Measurements from ENCODE around the gene WDR37.

WDR37 gene

GRCh38 chr10:1162481-1163203, 106.5 kb downstream of the WDR37 start:
- no peaks in the 10 kb centered on the region for H3K9me3 Mint-ChIP-seq
- peaks cover 11% of the 10 kb centered on the region for H3K27me3 Mint-ChIP-seq (ENCODE audit: low read depth, poor library complexity)
- H3K4me1 Mint-ChIP-seq = no peaks in the 10 kb centered on the region
- H3K36me3 Mint-ChIP-seq (ENCODE audit: low read depth) = no peaks in the 10 kb centered on the region
- no peak overlapping the region for H3K27ac Mint-ChIP-seq
- DNase-seq = no peak
- TF ChIP-seq, protein P1, sequence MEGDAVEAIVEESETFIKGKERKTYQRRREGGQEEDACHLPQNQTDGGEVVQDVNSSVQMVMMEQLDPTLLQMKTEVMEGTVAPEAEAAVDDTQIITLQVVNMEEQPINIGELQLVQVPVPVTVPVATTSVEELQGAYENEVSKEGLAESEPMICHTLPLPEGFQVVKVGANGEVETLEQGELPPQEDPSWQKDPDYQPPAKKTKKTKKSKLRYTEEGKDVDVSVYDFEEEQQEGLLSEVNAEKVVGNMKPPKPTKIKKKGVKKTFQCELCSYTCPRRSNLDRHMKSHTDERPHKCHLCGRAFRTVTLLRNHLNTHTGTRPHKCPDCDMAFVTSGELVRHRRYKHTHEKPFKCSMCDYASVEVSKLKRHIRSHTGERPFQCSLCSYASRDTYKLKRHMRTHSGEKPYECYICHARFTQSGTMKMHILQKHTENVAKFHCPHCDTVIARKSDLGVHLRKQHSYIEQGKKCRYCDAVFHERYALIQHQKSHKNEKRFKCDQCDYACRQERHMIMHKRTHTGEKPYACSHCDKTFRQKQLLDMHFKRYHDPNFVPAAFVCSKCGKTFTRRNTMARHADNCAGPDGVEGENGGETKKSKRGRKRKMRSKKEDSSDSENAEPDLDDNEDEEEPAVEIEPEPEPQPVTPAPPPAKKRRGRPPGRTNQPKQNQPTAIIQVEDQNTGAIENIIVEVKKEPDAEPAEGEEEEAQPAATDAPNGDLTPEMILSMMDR (IDR thresholded peaks at IDR 0.05) = no peak
- H3K4me3 Mint-ChIP-seq = no peak overlapping the region

- Mint-ChIP-seq H3K27me3 (ENCODE audit: low read depth, poor library complexity) (peaks cover 11% of the 10 kb centered on the region), H3K27ac (no peak overlapping the region), H3K4me1 (no peaks in the 10 kb centered on the region), H3K36me3 (ENCODE audit: low read depth) (no peaks in the 10 kb centered on the region), H3K9me3 (no peaks in the 10 kb centered on the region), H3K4me3 (no peak overlapping the region)
- no peak for DNase-seq
- TF ChIP-seq, protein P1 (IDR thresholded peaks at IDR 0.05) = no peak
Measured at GRCh38 chr10:1163204-1163660, 107.0 kb downstream of the WDR37 start.

DNA sequence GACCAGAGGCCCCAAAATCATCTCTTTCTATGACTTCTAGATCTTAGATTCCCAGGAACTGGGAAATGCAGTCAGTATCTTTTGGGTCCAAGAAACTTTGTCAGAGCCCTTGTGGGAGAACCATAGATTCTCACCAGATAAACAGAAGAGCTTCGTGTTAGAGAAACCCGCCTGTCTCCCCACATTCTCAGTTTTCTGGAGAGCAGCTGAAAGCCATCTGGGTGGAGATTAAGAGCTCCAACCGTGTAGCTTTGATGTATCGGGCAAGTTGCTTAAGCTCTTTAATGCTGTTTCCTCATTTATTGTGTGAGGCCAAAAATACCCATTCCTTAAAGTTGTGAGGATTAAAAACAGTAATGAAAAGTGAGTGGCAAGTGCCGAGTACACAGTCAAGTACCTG, 107.6 kb downstream of the WDR37 start:
- Mint-ChIP-seq H3K4me3 (no peak overlapping the region), H3K27ac (no peak overlapping the region), H3K36me3 (ENCODE audit: low read depth) (no peaks in the 10 kb centered on the region), H3K27me3 (ENCODE audit: low read depth, poor library complexity) (peaks cover 11% of the 10 kb centered on the region), H3K4me1 (no peaks in the 10 kb centered on the region), H3K9me3 (no peaks in the 10 kb centered on the region)
- DNase-seq = no peak
- TF ChIP-seq, protein P1 (IDR thresholded peaks at IDR 0.05) = no peak

DNA sequence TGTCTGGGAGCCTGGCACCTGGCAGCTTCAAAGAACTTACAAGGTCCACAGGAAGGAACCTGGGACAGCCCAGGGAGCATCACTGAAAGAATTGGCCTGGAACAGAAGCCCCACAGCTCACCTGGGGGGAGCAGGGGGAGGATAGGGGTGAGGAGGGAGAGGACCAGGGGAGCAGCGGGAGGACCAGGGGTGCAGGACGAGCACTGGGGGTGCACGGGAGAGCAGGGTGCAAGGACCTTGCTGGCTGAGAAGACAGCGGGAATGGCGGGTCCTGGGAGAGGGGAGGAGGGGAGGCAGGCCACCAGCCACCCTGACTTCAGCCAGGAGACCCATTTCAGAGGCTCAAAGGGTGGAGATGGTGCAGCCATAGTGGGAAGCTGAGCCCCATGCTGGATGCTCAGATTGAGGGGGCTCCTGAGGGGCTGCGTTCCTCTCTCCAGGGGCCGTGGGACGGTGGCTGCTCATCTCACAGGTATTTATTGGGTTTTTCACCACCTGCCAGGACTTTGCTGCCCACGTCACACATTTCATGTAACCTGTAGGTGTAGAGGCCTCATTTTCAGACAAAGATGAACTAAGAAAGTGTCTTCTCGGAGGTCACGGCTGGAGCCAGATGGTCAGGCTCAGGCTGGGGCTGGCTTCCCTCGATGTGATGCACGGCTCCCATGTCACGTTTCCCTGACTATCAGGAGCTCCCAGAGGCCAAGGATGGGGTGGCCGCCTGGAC, 110.1 kb downstream of the WDR37 start:
- DNase-seq = no peak
- Mint-ChIP-seq H3K27me3 (ENCODE audit: low read depth, poor library complexity) (peaks cover 15% of the 10 kb centered on the region), H3K4me3 (no peak overlapping the region), H3K27ac (no peak overlapping the region), H3K4me1 (peaks cover 15% of the 10 kb centered on the region), H3K36me3 (ENCODE audit: low read depth) (no peaks in the 10 kb centered on the region), H3K9me3 (no peaks in the 10 kb centered on the region)
- TF ChIP-seq, protein P1 (IDR thresholded peaks at IDR 0.05) = no peak

DNA sequence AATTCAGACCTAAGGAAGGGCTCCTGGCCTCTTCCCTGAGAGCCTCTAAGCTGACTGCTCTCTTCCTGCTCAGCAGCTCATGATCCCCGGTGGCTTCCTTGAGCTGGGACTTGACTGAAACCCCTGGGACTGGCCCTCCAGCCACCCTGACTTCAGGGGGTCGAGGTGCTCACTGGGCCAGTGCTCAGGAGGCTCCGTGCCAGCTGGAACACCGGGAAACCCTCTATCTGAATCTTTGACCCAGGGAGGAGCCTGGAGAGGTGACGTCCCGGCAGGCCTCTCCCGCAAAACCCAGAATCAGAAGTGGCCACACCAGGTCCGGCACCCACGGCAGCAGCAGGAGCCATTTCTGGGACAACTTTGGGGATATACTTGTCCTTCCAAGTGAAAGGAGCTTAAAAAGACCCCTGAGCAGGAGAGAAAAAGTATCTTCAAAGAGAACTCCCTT, 110.7 kb downstream of the WDR37 start:
- no peak overlapping the region for H3K4me3 Mint-ChIP-seq
- no peak overlapping the region for H3K27ac Mint-ChIP-seq
- no peaks in the 10 kb centered on the region for H3K9me3 Mint-ChIP-seq
- H3K36me3 Mint-ChIP-seq (ENCODE audit: low read depth) = no peaks in the 10 kb centered on the region
- TF ChIP-seq, protein P1 (IDR thresholded peaks at IDR 0.05) = no peak
- DNase-seq = no peak
- peaks cover 14% of the 10 kb centered on the region for H3K27me3 Mint-ChIP-seq (ENCODE audit: low read depth, poor library complexity)
- H3K4me1 Mint-ChIP-seq = peaks cover 21% of the 10 kb centered on the region
